Prostate gland (tissue), 2 donors: Measurements from ENCODE around the gene ARHGEF38.

ENCODE experiments used
- POLR2A ChIP-seq: fragments of 450-650 bp; IDR thresholded peaks from one replicate; pipeline ENCODE4 v1.6.1; 2016; ENCODE audit warnings: antibody characterized with exemption, mild to moderate bottlenecking
- TF ChIP-seq, protein P1 (sequence below), 4 experiments: fragments of 200-600 bp in 2 of 4; fragments of 450-650 bp in 2 of 4; sonication (generic) in 2 of 4; IDR thresholded peaks; 1 replicate in 3 of 4; 2 replicates in 1 of 4; pipeline ENCODE4 v1.5.1; 2016 to 2019; ENCODE audit warnings: antibody characterized with exemption in 4 of 4, mild to moderate bottlenecking in 2 of 4, moderate library complexity in 2 of 4

DNA sequence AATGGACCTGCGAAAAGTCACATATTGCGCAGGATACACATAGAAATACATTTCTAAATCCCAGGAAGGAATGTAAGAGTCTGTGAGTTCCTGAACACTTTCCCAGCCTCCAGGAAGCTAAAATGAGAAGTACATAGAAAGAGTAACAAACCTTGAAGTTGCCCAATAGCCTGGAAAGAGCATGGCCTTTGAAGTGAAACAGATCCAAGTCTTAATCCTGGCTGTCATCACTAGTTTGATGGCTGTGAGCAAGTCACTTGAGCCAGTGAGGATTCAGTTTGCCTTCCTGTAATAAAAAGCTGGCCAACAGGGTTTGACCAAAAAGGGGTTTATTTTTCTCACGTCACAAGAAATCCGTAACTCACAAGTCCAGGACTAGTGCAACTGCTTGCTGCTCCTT lies 69.8 kb downstream of the ARHGEF38 start:
- TF ChIP-seq, protein P1, sequence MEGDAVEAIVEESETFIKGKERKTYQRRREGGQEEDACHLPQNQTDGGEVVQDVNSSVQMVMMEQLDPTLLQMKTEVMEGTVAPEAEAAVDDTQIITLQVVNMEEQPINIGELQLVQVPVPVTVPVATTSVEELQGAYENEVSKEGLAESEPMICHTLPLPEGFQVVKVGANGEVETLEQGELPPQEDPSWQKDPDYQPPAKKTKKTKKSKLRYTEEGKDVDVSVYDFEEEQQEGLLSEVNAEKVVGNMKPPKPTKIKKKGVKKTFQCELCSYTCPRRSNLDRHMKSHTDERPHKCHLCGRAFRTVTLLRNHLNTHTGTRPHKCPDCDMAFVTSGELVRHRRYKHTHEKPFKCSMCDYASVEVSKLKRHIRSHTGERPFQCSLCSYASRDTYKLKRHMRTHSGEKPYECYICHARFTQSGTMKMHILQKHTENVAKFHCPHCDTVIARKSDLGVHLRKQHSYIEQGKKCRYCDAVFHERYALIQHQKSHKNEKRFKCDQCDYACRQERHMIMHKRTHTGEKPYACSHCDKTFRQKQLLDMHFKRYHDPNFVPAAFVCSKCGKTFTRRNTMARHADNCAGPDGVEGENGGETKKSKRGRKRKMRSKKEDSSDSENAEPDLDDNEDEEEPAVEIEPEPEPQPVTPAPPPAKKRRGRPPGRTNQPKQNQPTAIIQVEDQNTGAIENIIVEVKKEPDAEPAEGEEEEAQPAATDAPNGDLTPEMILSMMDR (IDR thresholded peaks at IDR 0.05) = no peak
- TF ChIP-seq POLR2A = no peak
